GM12875 (cell line): ENCODE measurements around the gene TSPEAR.

Experiments used
- H3K4me3 ChIP-seq: one replicate; pipeline ENCODE4 v1.5.1; 2011; ENCODE audit warnings: low read depth, low read length, control low read depth
- CTCF ChIP-seq: IDR thresholded peaks from 2 replicates; pipeline ENCODE4 v1.5.1; 2011; ENCODE audit warnings: low read depth, mild to moderate bottlenecking, control low read depth, inconsistent platforms, low read length, moderate library complexity, borderline replicate concordance; ENCODE audit not compliant: insufficient read depth

The TSPEAR gene

GRCh38 chr21:44535963-44536362 lies 175.4 kb downstream of the TSPEAR start:
- no peak overlapping the region for H3K4me3 ChIP-seq
- no peak for TF ChIP-seq CTCF

GRCh38 chr21:44534688-44535087 lies 176.7 kb downstream of the TSPEAR start:
- TF ChIP-seq CTCF, result no peak
- H3K4me3 ChIP-seq, result no peak overlapping the region

DNA sequence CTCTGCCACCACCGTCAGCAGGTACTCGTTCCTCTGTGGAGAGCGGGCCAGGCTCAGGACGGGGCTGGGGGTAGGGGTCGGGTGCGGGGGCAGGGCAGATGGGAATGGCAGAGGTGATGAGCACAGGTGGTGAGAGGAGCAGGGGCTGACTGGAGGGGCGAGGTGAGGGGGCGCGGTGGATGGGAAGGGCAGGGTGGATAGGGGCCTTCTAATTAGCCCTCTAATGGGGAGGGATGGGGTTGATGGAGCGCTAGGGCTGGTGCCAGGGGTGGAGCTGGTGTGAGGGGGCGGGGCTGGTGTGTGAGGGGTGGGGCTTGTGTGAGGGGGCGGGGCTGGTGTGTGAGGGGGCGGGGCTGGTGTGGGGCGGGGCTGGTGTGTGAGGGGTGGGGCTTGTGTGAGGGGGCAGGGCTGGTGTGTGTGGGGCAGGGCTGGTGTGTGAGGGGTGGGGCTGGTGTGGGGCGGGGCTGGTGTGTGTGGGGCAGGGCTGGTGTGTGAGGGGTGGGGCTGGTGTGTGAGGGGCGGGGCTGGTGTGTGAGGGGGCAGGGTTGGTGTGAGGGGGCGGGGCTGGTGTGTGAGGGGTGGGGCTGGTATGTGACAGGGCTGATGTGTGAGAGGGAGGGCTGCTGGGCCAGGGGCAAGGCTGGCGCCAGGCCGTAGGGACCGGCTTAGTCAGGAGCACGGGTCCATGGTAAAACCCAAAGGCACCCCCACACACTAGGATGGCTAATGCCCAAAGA lies 177.3 kb downstream of the TSPEAR start:
- no peak for TF ChIP-seq CTCF
- H3K4me3 ChIP-seq, result no peak overlapping the region

- H3K4me3 ChIP-seq, result no peak overlapping the region
- TF ChIP-seq CTCF, result no peak
Observed at GRCh38 chr21:44533121-44533890, 178.1 kb downstream of the TSPEAR start.

DNA sequence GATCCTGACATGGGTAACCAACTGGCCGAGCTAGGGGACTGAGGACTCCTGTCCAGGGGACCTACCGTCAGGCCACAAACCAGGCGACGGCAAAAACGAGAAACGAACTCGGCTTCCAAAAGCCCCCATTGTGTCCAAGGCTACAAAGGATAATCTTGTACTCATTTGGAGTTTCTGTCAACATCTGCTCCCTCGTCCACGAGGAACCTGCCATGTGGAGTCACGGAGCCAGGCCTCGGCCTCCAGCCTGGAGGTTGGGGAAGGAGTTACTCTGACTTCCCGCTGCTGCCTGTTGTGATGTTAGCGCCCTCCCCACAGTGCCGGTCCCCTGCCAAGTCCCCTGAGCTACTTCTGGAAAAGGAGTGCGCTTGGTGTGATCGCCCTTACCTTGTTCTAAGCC lies 178.7 kb downstream of the TSPEAR start:
- TF ChIP-seq CTCF, result no peak
- H3K4me3 ChIP-seq, result no peak overlapping the region

GRCh38 chr21:44531606-44532564 lies 179.5 kb downstream of the TSPEAR start:
- no peak overlapping the region for H3K4me3 ChIP-seq
- no peak for TF ChIP-seq CTCF
